Transverse colon (tissue), 4 donors: ENCODE measurements around the gene CLGN. TPM values are rescaled to one million over a fixed set of nuclear protein-coding genes. Genes with fewer than 3 reads are reported as not detected.

ENCODE experiments used
- DNase-seq: peaks from one replicate; pipeline ENCODE4 v3.0.0-alpha.2; 2019
- H3K27ac ChIP-seq, 4 donors: fragments of 200-600 bp; sonication (generic); 2 replicates each; pipeline ENCODE4 v1.5.1; 2016 to 2018; ENCODE audit warnings: inconsistent platforms in 4 of 4
- H3K27me3 ChIP-seq: fragments of 200-600 bp; sonication (generic); 2 replicates; pipeline ENCODE4 v1.5.1; 2017; ENCODE audit warnings: inconsistent platforms
- H3K36me3 ChIP-seq, 4 donors: fragments of 200-600 bp; sonication (generic); 2 replicates each; pipeline ENCODE4 v1.5.1; 2017 to 2019; ENCODE audit warnings: inconsistent platforms in 4 of 4
- H3K4me1 ChIP-seq, 4 donors: fragments of 200-600 bp; sonication (generic); 2 replicates each; pipeline ENCODE4 v1.5.1; 2017 to 2020; ENCODE audit warnings: inconsistent platforms in 4 of 4
- H3K4me3 ChIP-seq, 4 donors: fragments of 200-600 bp; sonication (generic); 1 replicate in 1 of 4; 2 replicates in 3 of 4; pipeline versions ENCODE4 v1.5.1 to v1.6.1; 2017 to 2019; ENCODE audit warnings: inconsistent platforms in 4 of 4
- H3K9me3 ChIP-seq, 2 donors: fragments of 200-600 bp; sonication (generic); 2 replicates each; pipeline ENCODE4 v1.5.1; 2017 to 2019; ENCODE audit warnings: inconsistent platforms in 2 of 2
- CTCF ChIP-seq, 5 experiments: fragments of 200-600 bp in 3 of 5; fragments of 450-650 bp in 2 of 5; sonication (generic) in 3 of 5; IDR thresholded peaks; 1 replicate in 2 of 5; 2 replicates in 3 of 5; pipeline ENCODE4 v1.5.1; 2016 to 2017; ENCODE audit warnings: antibody characterized with exemption in 5 of 5, inconsistent platforms in 3 of 5, mild to moderate bottlenecking in 2 of 5, moderate library complexity in 1 of 5
- EP300 ChIP-seq: sonication (generic); formaldehyde crosslinking; IDR thresholded peaks from one replicate; pipeline ENCODE4 v1.6.1; 2017; ENCODE audit warnings: antibody characterized with exemption, low read depth
- POLR2A ChIP-seq: fragments of 450-650 bp; IDR thresholded peaks from one replicate; pipeline ENCODE4 v1.6.1; 2016; ENCODE audit warnings: antibody characterized with exemption, mild to moderate bottlenecking, moderate library complexity
- POLR2AphosphoS5 ChIP-seq, 3 donors: sonication (generic); formaldehyde crosslinking; IDR thresholded peaks; one replicate each; pipeline ENCODE4 v1.6.1; 2016; ENCODE audit warnings: antibody characterized with exemption in 3 of 3
- WGBS, 2 donors: methylation state at CpG; one replicate each; pipeline ENCODE4 v1.1.5; 2018; ENCODE audit warnings: low coverage in 1 of 2; 5-methylcytosine and 5-hydroxymethylcytosine counted together
- in situ Hi-C, 4 donors: fragments of 200-750 bp; cut with MboI; loops; one replicate each; pipeline versions ENCODE4 v1.15.0 to v1.15.1; 2017; ENCODE audit warnings: low sequenced_read_pairs in 3 of 4, low pct_ligation_motif_present in 1 of 4, low pct_unique_long_range_greater_than_20kb in 1 of 4
- intact Hi-C: fragments of 100-400 bp; cut with DNase I; formaldehyde crosslinking; loops from one replicate; pipeline ENCODE4 v1.15.1; 2023; ENCODE audit warnings: low total_unique reads
- total RNA-seq, 4 donors: library from RNA; depleted of rRNA; stranded (reverse); fragments of >200 nt; gene quantifications; one replicate each; pipeline ENCODE4 v1.1.0, GENCODE V29; 2016

The CLGN gene
- 1 to 10 TPM in 3 of 4 donors, not detected in 1; 1.5 to 2.4 (median 1.5) TPM for total RNA-seq

GRCh38 chr4:140427106-140427918 is at the start of gene CLGN:
TSS of gene CLGN (minus strand) at chr4:140427648. CDS start at chr4:140413078, 14,570 bp downstream.
- peak within 1 kb of the TSS; percentile 44 to 67 (median 49) for H3K4me3 ChIP-seq
- 0% methylated on average over 3 to 73 of the region's 73 CpGs for WGBS, 2 donors
- no peaks in the 10 kb centered on the region for H3K36me3 ChIP-seq
- peaks cover 0 to 9% (median 9%) of the 10 kb centered on the region in 4 donors for H3K4me1 ChIP-seq
- peak within 1 kb of the TSS; percentile 9 to 60 (median 38) for H3K27ac ChIP-seq
- in situ Hi-C loops: no loop called here
- peak; percentile 70 for DNase-seq
- H3K9me3 ChIP-seq: no peaks in the 10 kb centered on the region
- H3K27me3 ChIP-seq: peaks cover 9% of the 10 kb centered on the region
- intact Hi-C loops: no loop called here
- TF ChIP-seq CTCF (IDR thresholded peaks at IDR 0.05) (peak in 4 of 5 experiments; percentile 7 to 32 (median 22)), POLR2AphosphoS5 (IDR thresholded peaks at IDR 0.05) (no peak)

- H3K27ac ChIP-seq: no peak overlapping the region
- TF ChIP-seq POLR2A (no peak), EP300 (no peak), CTCF (IDR thresholded peaks at IDR 0.05) (no peak), POLR2AphosphoS5 (IDR thresholded peaks at IDR 0.05) (no peak)
- H3K4me3 ChIP-seq: no peak overlapping the region
- 60 to 79% methylated on average over 2 of the region's 2 CpGs for WGBS, 2 donors
- no peaks in the 10 kb centered on the region for H3K36me3 ChIP-seq
- intact Hi-C loops: no loop called here
- H3K4me1 ChIP-seq: no peaks in the 10 kb centered on the region
- DNase-seq: no peak
- H3K9me3 ChIP-seq: no peaks in the 10 kb centered on the region
- in situ Hi-C loops: no loop called here
- H3K27me3 ChIP-seq: no peaks in the 10 kb centered on the region
These were observed 44.7 kb upstream of the CLGN start for GRCh38 chr4:140472156-140472555.

- intact Hi-C loops: no loop called here
- no peak overlapping the region for H3K4me3 ChIP-seq
- H3K36me3 ChIP-seq: no peaks in the 10 kb centered on the region
- 79% methylated on average over 12 to 27 of the region's 27 CpGs for whole genome bisulfite sequencing, 2 donors
- TF ChIP-seq EP300: no peak
- TF ChIP-seq CTCF (IDR thresholded peaks at IDR 0.05): no peak
- no peak for TF ChIP-seq POLR2AphosphoS5 (IDR thresholded peaks at IDR 0.05)
- TF ChIP-seq POLR2A: no peak
- in situ Hi-C loops: no loop called here
- H3K4me1 ChIP-seq: no peaks in the 10 kb centered on the region
- no peaks in the 10 kb centered on the region for H3K9me3 ChIP-seq
- DNase-seq: no peak
- H3K27me3 ChIP-seq: no peaks in the 10 kb centered on the region
- no peak overlapping the region for H3K27ac ChIP-seq
These were observed 42.6 kb upstream of the CLGN start for GRCh38 chr4:140469791-140470733.

- in situ Hi-C loops: no loop called here
- TF ChIP-seq POLR2A: no peak
- TF ChIP-seq POLR2AphosphoS5 (IDR thresholded peaks at IDR 0.05): no peak
- no peak for TF ChIP-seq EP300
- TF ChIP-seq CTCF (IDR thresholded peaks at IDR 0.05): no peak
- Histone ChIP-seq H3K27me3 (no peaks in the 10 kb centered on the region), H3K4me3 (no peak overlapping the region), H3K4me1 (peaks cover 0 to 15% (median 7%) of the 10 kb centered on the region in 4 donors), H3K27ac (no peak overlapping the region), H3K9me3 (no peaks in the 10 kb centered on the region), H3K36me3 (no peaks in the 10 kb centered on the region)
- no peak for DNase-seq
- WGBS, 2 donors: 0 to 100% methylated on average over 1 of the region's 1 CpG
- intact Hi-C loops: no loop called here
These were observed 38.7 kb upstream of the CLGN start for GRCh38 chr4:140466146-140466545.
